ENCODE results near the gene MYO5C. TPM values are rescaled to one million over a fixed set of nuclear protein-coding genes. Genes with fewer than 3 reads are reported as not detected.

Gene MYO5C
- total RNA-seq, 1 experiment from 2014 or later, result 0.43 TPM

GRCh38 chr15:52281085-52282035 lies 14.2 kb downstream of the MYO5C start:
- Histone ChIP-seq H3K27ac (ENCODE audit: low read depth, low read length, poor library complexity, severe bottlenecking) (no peak overlapping the region), H3K4me3 (ENCODE audit: low read depth, low read length, poor library complexity, severe bottlenecking) (no peak overlapping the region), H3K4me1 (ENCODE audit: insufficient read depth, low read length, poor library complexity, severe bottlenecking) (no peaks in the 10 kb centered on the region), H3K27me3 (replicated peaks; ENCODE audit: insufficient read depth, low read depth, low read length, poor library complexity) (no peaks in the 10 kb centered on the region), H3K36me3 (ENCODE audit: insufficient read depth, low read length, poor library complexity, severe bottlenecking) (no peaks in the 10 kb centered on the region), H3K9me3 (ENCODE audit: low read depth, low read length, poor library complexity, severe bottlenecking) (no peaks in the 10 kb centered on the region)
- CTCF ChIA-PET, result no interaction called here
- no peak for TF ChIP-seq EZH2 (IDR thresholded peaks at IDR 0.05; ENCODE audit: borderline replicate concordance, low read depth, low read length, poor library complexity, severe bottlenecking)
- no peak for TF ChIP-seq CTCF (conservative IDR thresholded peaks at IDR 0.05; ENCODE audit: low read depth, low read length)
- POLR2A ChIA-PET (ENCODE audit: low non-redundant PET), result no interaction called here
- no peak for DNase-seq (ENCODE audit: low spot score)
- no TSS peak for BruUV-seq (replicated peaks)
- intact Hi-C loops (cut with micrococcal nuclease; ENCODE audit: unreplicated experiment), result no loop called here

GRCh38 chr15:52280326-52281084 lies 15.1 kb downstream of the MYO5C start:
- H3K27me3 ChIP-seq (replicated peaks; ENCODE audit: insufficient read depth, low read depth, low read length, poor library complexity), result no peaks in the 10 kb centered on the region
- H3K4me3 ChIP-seq (ENCODE audit: low read depth, low read length, poor library complexity, severe bottlenecking), result no peak overlapping the region
- no peaks in the 10 kb centered on the region for H3K36me3 ChIP-seq (ENCODE audit: insufficient read depth, low read length, poor library complexity, severe bottlenecking)
- ChIA-PET CTCF (no interaction called here), POLR2A (ENCODE audit: low non-redundant PET) (no interaction called here)
- intact Hi-C loops (cut with micrococcal nuclease; ENCODE audit: unreplicated experiment), result no loop called here
- BruUV-seq (replicated peaks), result no TSS peak
- no peak overlapping the region for H3K27ac ChIP-seq (ENCODE audit: low read depth, low read length, poor library complexity, severe bottlenecking)
- DNase-seq (ENCODE audit: low spot score), result no peak
- no peaks in the 10 kb centered on the region for H3K4me1 ChIP-seq (ENCODE audit: insufficient read depth, low read length, poor library complexity, severe bottlenecking)
- TF ChIP-seq EZH2 (IDR thresholded peaks at IDR 0.05; ENCODE audit: borderline replicate concordance, low read depth, low read length, poor library complexity, severe bottlenecking) (no peak), CTCF (conservative IDR thresholded peaks at IDR 0.05; ENCODE audit: low read depth, low read length) (no peak)
- H3K9me3 ChIP-seq (ENCODE audit: low read depth, low read length, poor library complexity, severe bottlenecking), result no peaks in the 10 kb centered on the region

GRCh38 chr15:52278636-52279367 lies 16.8 kb downstream of the MYO5C start:
- intact Hi-C loops (cut with micrococcal nuclease; ENCODE audit: unreplicated experiment), result no loop called here
- no peak overlapping the region for H3K4me3 ChIP-seq (ENCODE audit: low read depth, low read length, poor library complexity, severe bottlenecking)
- no TSS peak for BruUV-seq (replicated peaks)
- no peak for DNase-seq (ENCODE audit: low spot score)
- POLR2A ChIA-PET (ENCODE audit: low non-redundant PET), result no interaction called here
- peaks cover 2% of the 10 kb centered on the region for H3K27me3 ChIP-seq (replicated peaks; ENCODE audit: insufficient read depth, low read depth, low read length, poor library complexity)
- no peaks in the 10 kb centered on the region for H3K9me3 ChIP-seq (ENCODE audit: low read depth, low read length, poor library complexity, severe bottlenecking)
- no peaks in the 10 kb centered on the region for H3K36me3 ChIP-seq (ENCODE audit: insufficient read depth, low read length, poor library complexity, severe bottlenecking)
- CTCF ChIA-PET, result no interaction called here
- no peaks in the 10 kb centered on the region for H3K4me1 ChIP-seq (ENCODE audit: insufficient read depth, low read length, poor library complexity, severe bottlenecking)
- TF ChIP-seq EZH2 (IDR thresholded peaks at IDR 0.05; ENCODE audit: borderline replicate concordance, low read depth, low read length, poor library complexity, severe bottlenecking) (no peak), CTCF (conservative IDR thresholded peaks at IDR 0.05; ENCODE audit: low read depth, low read length) (no peak)
- no peak overlapping the region for H3K27ac ChIP-seq (ENCODE audit: low read depth, low read length, poor library complexity, severe bottlenecking)

All from A673 (cell line).